Mucosa of gallbladder (tissue), 1 donor: ENCODE results near the gene ATF4. TPM values are rescaled to one million over a fixed set of nuclear protein-coding genes. Genes with fewer than 3 reads are reported as not detected.

ENCODE experiments used
- DNase-seq: peaks from one replicate; pipeline ENCODE4 v3.0.0-alpha.2; 2020; ENCODE audit warnings: low spot score
- total RNA-seq: library from RNA; stranded (reverse); gene quantifications from one replicate; pipeline ENCODE4 v1.2.1, GENCODE V29; 2021
- donor health status: DM: no; HTN: no; CAD: no.

ATF4 gene, protein sequence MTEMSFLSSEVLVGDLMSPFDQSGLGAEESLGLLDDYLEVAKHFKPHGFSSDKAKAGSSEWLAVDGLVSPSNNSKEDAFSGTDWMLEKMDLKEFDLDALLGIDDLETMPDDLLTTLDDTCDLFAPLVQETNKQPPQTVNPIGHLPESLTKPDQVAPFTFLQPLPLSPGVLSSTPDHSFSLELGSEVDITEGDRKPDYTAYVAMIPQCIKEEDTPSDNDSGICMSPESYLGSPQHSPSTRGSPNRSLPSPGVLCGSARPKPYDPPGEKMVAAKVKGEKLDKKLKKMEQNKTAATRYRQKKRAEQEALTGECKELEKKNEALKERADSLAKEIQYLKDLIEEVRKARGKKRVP
- 248 TPM for total RNA-seq

DNA sequence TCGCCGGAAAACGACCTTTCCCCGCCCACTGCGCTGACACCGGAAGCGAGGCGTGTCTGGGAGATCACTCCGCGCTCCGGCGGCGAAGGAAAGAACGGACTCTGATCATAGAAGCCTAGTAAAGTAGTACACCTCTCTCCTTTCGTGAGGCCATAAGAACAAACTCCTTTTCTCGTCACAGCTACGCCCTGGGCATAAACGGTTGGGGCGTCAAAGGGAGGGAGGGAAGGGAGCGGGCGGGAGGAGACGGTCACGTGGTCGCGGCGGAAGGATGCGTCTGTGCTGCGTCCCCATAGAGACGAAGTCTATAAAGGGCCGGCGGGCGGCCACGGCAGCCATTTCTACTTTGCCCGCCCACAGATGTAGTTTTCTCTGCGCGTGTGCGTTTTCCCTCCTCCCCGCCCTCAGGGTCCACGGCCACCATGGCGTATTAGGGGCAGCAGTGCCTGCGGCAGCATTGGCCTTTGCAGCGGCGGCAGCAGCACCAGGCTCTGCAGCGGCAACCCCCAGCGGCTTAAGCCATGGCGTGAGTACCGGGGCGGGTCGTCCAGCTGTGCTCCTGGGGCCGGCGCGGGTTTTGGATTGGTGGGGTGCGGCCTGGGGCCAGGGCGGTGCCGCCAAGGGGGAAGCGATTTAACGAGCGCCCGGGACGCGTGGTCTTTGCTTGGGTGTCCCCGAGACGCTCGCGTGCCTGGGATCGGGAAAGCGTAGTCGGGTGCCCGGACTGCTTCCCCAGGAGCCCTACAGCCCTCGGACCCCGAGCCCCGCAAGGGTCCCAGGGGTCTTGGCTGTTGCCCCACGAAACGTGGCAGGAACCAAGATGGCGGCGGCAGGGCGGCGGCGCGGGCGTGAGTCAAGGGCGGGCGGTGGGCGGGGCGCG lies at the start of gene ATF4:
TSS of gene ATF4 (plus strand) at position 337 of the 880 bp plus-strand sequence. CDS start 884 bp downstream, outside the sequence.
- peak; percentile 93 for DNase-seq

DNA sequence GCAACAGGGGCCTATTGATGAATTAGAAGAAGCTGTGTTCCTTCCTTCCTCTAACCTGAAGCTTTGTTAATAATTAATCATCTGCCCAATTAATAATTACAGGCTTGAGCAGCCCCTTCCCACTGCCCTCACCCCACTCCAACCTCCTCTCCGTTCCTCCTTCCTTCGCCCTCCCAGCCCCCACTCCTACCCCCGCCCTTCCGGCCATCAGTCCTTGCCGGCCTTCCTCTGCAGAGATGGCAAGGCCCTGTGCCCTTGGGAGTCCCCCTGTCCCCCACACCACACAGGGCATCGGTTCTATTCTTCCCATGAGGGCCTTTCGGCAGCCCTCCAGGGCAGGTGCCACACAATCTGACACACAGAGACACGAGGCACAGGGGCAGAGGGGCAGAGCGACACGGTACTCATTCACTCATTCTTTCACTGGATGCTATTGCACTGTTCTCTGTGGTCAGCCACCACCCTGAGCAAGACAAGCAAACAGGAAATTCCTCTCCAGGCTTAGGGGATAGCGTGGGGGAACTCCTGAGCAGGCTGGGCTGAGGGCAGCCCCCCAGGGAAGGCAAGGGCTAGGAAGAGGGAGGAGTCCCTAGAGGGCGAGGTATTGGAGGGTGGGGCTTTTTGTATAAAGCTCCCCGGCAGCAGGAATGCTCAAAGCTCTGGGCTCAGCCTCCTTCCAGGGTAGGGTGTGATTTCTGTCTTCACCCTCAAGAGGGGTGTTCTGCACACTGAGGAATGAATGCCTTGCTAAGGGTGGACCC lies 48.8 kb upstream of the ATF4 start:
- DNase-seq: peak; percentile 57

DNA sequence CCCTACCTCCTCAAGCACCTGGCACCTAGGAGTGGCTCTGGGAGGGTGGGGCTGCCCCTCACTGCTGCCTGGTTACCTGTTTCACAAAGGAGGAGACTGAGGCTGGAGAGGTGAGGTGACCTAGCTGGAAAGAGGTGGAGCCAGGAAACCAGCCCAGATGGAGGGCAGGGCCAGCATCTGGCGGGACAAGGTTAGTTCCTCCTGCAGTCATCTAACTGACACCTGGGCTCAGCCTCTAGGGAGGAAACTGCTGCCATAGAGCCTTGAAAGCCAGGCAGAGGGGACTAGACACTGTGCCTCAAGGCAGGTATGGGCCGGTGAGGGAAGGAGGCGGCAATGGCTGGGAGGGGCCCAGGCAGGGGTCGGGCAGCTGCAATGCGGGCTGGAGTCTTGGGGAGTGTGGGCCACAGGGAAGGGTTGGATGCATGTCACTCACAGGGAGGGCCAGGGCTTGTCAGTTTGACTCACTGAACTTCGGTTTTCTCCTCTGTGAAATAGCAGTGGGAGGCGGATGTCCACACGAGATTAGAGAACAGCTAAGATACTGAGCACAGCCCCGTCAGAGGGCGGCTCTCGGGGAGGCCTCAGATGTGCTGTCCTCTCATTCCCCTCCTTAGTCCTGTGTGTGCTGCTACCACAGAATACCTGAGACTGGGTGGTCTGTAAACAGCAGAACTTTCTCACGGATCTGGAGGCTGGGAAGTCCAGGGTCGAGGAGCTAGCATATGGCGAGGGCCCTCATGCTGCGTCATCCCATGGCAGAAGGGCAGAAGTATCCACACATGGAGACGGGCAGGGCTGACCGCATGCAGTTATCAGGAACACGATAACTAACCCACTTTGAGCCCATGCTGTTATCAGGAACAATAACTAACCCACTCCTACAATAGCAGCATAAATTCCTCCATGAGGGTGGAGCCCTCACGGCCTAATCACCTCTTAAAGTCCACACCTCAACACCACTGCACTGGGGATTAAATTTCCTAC lies 47.5 kb upstream of the ATF4 start:
- DNase-seq: peak; percentile 84

DNA sequence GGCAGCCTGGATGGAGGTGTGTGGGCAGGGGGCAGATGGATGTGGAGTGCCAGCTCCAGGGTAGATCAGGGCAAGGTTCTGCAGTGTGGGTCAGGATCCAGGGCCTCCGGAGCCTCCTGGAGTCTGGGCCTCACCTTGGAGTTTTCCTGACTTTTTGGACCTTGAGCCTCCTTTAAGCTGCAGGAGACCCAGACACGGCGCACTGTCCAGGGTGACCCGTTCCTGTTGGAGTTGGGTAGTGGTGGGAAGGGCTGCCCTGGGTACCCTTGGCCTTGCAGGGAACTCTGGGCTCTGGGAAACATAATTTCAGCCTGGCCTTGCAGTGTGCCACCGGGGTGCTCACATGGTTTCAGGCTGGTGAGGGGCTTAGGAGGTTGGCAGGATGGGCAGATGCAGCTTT lies 46.5 kb upstream of the ATF4 start:
- no peak for DNase-seq

DNA sequence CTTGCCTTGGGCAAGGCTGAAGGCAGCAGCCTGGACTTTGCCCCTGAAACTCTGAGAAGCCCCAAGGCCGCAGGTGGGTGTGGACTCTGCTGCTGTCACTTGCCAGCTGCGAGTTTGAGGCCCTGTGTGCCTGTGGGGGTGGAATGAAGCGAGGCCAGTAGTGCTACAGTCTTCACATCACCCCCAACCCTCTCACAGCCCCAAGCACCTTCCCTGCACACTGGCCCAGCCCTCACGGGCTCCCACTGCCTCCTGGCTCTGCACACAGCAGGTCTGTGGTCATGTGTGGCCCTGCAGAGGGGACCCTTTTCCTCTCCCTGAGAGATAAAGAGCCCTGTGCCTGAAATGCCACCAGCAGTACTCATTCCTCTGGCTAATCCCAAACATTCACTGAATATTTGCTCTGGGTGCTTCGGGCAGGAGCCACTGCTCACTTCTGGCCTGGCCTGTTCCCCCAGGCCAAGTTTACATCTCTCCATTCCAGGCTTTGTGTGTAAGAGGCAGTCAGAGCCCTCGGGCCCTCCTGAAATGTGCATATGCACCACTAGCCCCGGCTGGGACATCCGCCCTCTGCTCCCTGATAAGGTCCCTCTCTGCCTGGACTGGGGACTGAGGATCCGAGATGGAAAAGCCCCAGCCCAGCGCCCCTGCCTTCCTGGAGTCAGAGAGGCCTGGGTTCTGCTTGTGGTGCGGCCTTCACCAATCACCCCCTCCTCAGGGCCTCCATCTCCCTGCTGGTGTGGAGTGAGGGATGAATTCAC lies 45.8 kb upstream of the ATF4 start:
- DNase-seq: peak; percentile 63

DNA sequence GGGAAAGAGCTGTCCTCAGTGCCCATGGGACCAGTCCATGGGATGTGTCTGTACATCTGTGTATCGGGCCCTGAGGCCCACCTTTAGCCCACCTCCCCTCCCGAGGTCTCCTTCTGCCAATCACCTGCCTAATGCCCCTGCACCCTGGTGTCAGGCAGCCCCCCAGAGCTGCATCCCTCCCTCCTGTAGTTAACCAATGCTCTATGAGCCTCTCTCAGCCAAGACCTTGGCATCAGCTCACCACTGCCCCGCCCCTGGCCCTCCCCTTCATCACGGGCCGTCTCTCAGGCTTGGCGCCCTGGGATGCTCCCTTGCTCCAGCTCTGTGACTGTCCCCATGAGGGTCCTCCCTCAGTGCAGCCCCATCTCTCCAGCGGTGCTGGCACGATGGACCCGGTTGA lies 45.0 kb upstream of the ATF4 start:
- DNase-seq: no peak

DNA sequence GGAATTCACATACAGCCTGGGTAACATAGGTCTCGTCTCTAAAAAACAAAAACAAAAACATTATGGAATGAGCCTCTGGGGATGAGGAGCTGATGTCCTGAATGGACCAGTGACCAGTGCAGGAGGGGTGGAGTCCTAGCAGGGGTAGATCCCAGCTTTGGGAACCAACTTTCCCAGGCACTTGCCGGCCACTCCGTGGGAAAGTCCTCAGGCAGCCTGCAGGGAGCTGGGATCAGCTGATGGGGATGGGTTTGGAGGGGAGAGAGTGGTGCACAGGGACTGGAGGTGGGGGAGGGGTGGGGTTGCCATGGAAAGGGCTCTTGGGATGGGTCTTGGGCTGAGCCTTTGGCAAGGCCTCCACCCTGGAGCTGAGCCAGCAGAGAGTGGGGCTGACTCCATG lies 44.5 kb upstream of the ATF4 start:
- DNase-seq: no peak

DNA sequence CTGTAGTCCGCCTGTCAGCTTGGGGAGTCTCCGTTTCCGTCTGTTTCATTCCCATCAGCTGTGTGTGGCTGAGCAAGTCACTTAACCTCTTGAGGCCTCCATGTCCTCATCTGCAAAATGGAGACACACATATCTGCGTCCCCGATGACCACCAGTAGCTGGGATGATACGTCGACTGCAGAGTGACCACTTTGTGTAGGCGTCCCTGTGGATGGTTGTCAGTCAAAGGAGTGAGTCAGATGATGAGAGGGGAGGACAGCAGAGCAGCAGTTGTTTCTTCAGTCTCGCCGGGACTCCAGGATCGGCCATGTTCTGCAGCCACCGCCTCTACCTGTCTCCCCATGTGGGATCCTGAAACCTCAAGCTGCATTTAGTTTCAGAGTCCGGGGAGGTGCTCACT lies 43.7 kb upstream of the ATF4 start:
- DNase-seq: no peak

DNA sequence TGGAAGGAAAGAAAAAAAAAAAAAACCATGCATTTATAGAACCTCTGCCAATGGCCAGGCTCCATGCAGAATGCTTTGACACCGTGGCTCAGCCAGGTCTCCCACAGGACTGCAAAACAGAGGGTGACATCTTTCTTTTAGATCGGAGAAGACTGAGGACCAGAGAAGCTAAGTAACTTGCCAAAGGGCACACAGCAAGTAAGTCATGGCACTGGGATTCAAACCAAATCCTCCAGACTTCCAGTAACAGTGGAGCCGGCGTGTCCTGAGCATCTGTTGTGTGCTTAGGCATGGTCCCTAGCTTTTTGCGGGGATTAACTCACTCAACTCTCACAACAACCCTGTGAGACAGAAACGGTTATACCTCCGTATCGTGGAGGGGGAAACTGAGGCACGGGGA lies 42.8 kb upstream of the ATF4 start:
- DNase-seq: no peak

DNA sequence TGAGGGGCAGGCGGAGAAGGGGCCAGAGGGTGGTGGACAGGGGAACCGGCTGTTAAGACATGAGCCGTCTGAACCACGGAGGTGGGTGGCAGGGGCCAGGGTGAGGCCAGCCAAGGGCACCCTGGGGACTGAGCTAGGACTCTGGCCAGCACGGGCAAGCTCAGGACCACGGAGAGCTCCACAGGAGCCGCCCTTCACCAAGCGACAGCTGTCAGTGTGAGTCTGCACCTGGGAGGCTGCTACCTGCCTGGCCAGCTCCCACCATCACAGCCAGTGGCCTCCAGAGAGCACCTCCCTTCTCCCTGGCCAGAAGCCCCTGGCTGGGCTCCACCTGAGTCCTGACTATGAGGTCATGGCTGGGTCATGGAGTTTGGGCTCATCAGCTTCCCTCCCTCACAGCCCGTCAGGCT lies 41.9 kb upstream of the ATF4 start:
- no peak for DNase-seq

DNA sequence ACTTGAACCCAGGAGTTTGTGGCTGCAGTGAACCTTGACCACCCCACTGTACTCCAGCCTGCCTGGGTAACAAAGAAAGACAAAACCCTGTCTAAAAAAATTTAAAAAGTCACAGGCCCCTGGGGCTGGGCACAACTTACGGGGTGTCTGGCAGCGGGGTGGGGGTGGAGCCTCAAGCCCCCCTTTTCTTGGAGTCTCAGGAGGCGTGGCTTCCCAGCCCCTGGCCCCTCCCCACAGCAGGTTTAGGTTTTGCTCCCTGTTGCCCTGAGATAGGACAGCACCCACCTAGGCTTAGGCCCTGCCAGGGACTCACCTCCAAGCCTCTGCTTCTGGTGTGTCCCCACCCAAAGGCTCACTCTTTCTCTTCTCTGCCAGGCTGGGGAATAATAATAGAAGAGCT lies 41.1 kb upstream of the ATF4 start:
- no peak for DNase-seq

DNA sequence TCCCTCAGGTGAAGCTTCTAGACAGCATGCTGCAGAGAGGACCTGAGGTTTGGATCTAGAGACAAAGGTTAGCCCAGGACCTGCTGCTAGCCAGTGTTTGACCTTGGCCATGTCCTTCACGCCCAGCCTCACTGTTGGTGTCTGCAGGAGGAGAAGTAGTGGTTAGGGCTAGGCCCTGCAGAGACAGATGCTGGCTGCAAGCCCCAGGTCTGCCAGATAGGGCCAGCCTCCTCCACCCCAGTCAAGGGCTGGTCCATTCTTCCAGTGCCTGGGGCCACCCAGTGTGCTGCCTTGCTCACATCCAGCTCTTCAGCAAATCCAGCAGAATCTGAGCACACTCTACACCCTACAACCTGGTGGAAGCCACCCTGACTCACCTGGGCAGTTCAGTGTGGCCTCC lies 39.8 kb upstream of the ATF4 start:
- no peak for DNase-seq

DNA sequence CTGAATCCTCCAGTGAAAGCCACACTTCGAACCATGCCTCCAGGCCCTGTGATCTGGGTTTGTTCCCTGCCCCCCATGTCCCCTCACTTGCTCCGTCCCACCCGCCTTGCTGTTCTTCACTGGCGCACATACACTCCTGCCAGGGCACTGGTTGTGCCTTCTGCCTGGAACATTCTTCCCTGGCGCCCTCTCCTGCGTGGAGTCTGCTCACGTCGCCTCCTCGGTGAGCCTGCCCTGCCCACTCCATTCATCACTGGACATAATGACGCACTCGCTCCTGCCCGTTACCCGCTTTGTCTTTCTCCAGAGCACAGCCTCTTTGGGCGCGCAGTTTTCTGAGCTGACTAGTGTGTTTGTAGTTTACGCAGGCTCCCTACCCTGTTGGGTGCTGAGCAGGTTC lies 39.3 kb upstream of the ATF4 start:
- no peak for DNase-seq

DNA sequence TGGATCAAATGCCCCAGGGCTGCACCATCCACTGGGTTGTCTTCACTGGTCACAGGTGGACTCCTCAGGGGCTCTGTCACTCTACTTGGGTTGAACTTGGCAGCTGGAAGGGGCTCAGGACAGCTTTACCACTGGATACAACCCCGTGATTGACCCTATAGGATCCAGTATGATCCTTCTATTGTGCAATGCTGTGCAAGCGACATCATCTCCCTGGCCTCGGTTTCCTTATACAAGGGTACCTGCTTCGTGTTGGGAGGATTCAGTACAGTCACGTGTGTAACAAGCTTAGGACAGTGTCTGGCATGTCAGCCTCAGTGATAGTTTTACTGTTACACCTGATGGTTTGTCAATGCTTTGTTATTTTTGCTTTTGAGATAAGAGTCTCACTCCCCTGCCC lies 38.8 kb upstream of the ATF4 start:
- no peak for DNase-seq

DNA sequence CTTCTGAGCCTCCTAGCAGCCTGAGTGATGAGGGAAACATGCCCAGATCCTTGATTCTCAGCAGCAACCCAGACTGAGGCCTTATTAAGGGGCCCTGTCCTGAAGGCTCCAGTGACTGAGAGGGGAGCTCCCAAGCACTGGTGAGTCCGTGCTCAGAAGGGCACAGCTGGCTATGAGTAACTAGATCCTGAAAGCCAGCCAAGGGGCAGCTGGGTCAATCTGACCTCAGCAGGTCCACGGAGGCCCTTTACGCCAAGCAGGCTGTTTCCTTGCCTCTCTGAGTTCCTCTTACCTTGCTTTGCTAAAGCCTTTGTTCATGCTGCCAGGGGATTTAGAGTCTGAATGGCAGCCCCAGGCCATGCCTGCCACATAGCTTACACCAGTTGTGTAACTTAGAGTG lies 37.6 kb upstream of the ATF4 start:
- no peak for DNase-seq

DNA sequence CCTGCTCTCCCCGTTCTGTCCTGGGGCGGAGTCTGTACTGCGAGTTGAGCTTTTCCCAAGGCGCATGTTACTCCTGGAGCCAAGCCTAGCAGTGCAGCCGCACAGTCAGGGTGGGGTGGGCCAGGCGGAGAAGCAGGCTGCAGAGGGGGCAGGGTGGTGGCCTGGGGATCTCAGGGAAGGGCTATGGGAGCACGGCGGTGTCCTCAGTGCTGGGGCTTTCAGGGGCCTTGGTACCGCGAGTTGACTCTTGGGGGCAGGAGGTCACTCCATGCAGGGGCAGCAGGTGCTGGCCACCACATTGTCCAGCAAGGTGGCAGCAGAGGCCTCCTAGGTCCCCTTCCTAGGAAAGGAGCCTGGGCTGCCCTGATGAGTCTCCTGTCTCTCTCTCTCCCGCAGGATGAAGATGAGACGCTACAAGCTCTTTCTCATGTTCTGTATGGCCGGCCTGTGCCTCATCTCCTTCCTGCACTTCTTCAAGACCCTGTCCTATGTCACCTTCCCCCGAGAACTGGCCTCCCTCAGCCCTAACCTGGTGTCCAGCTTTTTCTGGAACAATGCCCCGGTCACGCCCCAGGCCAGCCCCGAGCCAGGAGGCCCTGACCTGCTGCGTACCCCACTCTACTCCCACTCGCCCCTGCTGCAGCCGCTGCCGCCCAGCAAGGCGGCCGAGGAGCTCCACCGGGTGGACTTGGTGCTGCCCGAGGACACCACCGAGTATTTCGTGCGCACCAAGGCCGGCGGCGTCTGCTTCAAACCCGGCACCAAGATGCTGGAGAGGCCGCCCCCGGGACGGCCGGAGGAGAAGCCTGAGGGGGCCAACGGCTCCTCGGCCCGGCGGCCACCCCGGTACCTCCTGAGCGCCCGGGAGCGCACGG lies 33.2 kb upstream of the ATF4 start:
- no peak for DNase-seq

DNA sequence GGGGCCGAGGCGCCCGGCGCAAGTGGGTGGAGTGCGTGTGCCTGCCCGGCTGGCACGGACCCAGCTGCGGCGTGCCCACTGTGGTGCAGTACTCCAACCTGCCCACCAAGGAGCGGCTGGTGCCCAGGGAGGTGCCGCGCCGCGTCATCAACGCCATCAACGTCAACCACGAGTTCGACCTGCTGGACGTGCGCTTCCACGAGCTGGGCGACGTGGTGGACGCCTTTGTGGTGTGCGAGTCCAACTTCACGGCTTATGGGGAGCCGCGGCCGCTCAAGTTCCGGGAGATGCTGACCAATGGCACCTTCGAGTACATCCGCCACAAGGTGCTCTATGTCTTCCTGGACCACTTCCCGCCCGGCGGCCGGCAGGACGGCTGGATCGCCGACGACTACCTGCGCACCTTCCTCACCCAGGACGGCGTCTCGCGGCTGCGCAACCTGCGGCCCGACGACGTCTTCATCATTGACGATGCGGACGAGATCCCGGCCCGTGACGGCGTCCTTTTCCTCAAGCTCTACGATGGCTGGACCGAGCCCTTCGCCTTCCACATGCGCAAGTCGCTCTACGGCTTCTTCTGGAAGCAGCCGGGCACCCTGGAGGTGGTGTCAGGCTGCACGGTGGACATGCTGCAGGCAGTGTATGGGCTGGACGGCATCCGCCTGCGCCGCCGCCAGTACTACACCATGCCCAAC lies 32.4 kb upstream of the ATF4 start:
- no peak for DNase-seq

DNA sequence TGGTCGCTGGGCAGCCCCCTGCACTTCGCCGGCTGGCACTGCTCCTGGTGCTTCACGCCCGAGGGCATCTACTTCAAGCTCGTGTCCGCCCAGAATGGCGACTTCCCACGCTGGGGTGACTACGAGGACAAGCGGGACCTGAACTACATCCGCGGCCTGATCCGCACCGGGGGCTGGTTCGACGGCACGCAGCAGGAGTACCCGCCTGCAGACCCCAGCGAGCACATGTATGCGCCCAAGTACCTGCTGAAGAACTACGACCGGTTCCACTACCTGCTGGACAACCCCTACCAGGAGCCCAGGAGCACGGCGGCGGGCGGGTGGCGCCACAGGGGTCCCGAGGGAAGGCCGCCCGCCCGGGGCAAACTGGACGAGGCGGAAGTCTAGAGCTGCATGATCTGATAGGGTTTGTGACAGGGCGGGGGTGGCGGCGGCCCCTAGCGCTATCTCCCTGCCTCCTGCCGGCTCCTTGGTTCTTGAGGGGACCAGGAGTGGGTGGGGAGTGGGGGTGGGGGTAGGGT lies 31.7 kb upstream of the ATF4 start:
- DNase-seq: no peak
